Stimulated activated CD4-positive, alpha-beta T cell treated with anti-CD3 and anti-CD28 coated beads, Interleukin-12 subunit alpha, Interleukin-12 subunit beta, amount 100 ng/mL, for 48 hours (primary cell): ENCODE measurements around the gene AOC1.

Source experiments
- DNase-seq, 3 donors: peaks; one replicate each; pipeline ENCODE4 v3.0.0-alpha.2; 2020; ENCODE audit warnings: low read depth in 2 of 3, low spot score in 1 of 3

Gene AOC1

DNA sequence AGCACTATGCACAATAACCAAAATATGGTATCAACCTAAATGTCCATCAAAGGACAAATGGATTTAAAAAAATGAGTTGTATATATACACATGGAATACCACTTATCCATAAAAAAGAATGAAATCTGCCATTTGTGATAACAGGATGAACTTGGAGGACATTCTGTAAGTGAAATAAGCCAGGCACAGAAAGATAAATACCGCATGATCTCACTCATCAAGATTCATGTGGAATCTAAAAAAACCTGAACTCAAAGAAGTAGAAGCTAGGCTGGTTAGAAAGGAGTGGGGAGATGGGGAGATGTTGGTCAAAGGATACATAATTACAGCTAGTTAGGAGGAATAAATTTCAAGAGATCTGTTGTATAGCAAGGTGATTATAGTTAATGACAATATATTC is 17.3 kb upstream of the AOC1 start:
- DNase-seq: no peak

DNA sequence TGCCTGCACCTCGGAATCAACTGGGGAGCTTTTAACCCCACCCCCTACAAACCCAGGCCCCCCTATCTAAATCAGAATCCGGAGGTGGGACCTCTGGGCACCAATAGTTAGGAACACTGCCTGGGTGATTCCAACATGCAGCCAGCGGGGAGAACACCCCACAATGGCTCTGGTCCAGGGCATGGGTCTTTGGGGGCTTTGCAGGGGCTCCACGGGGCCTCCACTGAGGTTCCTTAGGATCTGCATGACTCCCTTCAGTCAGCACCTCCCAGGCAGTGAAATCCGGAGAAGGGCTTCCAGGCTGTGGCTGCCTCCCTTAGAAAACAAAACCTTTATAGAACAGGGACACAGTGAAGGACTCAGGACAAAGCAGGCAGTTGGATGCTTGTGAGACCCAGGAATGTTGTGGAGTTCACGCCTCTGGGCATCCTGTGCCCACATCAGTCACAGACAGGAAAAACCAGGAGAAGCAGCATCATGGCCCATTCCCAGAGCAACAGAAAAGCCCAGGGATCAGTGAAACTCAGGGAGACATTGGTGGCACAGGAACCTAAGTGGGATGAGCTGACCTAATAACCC is 16.5 kb upstream of the AOC1 start:
- DNase-seq: no peak

DNA sequence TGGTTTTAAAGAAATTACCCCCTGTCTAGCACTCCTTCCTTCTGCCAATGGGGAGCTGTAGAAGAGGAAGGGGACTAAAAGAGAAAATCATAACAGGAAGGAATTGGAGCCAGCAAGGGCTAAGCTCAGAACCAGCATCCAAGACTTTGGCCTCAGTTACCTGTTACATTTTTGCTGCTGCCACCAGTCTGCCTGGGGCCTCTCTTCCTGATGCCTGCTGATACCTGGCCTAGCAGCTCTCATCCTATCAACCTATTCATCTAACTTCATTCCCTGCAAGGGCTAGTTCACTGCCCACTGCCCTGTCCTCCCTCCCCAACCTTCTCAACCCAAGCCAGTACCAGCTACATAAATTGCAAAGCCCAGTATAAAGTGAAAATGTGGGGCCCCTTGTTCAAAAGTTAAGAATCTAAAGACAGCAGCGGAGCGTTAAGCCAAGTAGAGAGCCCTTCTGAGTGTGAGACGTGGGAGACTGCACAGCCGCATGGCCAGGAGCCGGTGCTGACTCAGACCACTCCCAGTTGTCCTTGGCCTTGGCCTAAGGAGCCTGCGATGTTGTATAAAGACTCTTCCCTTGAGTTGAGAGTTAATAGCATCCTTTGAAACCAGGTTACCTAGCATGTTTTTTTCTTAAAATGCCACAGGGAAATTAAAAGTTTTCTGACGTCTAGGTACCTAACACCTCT is 13.2 kb upstream of the AOC1 start:
- no peak for DNase-seq

DNA sequence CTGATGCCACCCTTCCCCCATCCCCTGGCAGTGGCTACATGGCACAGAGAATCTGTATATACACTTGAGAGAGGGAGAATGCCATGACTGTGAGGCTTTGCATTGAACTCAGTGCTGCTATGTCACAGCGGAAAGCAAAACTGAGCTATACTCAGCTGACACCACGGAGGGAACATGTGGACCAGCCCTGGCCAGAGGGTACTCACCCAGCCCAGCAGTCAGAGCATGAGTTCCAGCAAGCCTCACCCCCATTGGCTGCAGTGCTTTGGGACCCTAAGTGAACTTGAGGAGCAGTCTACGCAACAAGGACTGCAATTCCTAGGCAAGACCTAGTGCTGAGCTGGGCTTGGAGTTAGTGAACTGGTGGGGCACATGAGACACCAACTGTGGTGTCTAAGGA is 10.3 kb upstream of the AOC1 start:
- no peak for DNase-seq

DNA sequence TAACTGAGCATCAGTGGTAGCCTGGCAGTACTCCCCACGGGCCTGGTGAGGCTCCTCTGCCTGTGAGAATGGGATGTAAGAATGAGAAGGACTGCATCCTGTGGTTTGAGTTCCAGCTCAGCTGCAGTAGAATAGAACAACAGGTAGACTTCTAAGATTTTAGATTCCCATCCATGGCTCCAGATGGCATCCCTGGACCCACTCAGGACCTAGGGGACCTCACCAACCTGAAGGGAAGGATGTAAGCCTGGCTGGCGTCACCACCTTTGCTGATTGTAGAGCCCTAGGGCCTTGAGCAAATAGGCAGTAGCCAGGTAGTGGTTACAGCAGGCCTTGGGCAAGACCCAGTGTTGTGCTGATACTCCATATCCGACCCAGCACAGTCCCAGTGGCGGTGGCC is 9.6 kb upstream of the AOC1 start:
- no peak for DNase-seq

DNA sequence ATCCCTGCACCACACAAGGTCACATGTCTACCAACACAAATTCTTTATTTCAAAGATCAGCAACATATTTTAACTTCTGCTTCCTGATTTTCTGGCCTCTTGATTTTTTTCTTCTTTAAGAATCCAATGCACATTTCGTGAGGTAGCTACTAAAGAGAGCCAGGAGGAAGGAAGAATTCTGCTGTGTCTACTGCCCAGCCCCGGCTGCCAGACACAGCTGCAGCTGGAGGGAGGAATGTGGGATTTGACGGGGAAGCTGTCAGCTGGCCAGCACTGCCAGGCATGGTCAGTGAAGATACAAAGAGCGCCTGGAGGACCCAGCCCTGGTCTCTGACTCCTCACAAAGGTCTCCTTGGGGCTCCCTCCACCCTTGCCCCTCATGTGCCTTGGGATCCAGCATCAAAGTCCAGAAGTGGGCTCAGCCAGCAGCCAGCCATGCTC is 6.9 kb upstream of the AOC1 start:
- no peak for DNase-seq

DNA sequence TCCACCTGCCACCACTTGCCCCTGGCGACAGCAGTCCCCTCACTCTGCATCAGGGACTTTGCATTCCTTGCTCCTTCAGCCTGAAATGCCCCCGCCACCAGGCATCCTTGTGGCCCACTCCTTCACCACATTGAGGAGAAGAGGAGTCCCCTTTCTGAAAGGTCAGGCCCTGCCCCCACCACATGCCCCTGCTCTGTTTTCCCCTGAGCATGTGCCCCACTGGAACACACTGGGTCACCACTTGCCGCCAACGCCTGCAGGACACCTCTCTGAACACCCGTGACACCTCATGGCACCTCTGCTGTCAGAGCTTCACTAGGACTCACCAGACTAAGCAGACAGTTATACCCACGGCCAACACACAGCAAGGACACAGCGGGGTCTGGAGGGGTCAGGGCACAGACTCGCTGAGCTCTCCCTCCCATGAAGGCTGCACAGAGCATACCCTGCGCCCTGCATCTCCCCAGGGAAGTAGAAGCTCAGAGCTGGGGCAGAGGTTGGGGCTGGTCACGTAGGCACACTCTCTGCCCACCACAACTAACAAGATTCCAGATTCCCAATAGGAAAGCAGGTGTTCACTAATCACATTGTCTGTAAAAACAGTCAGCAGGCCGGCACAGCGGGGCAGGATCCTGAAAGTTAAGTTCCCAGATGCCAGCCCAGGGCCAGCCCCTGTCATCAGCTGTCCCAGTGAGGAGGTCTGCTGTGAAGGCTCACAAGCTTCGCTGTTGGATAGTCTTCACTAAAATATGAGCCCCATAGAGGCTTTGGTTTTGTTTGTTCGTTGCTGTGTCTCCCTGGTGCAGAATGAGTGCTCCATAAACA is 5.8 kb upstream of the AOC1 start:
- DNase-seq: no peak

DNA sequence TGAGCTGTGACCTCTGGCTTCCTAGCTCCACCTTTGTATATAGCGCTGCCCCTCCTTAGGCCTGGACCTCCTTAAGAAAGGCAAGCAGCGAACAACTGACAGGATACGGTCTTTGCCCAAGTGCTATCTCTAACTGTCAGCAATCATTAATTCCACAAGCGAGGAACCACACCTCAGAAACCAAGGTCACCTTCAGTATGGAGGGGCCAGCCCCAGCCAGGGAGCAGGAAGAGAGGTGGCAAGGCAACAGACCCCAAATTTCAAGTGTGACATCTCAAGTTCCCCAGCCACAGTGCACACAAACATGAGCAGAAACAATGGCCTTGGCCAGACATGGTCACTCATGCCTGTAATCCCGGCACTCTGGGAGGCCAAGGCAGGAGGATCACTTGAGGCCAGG is 4.8 kb upstream of the AOC1 start:
- DNase-seq: no peak

DNA sequence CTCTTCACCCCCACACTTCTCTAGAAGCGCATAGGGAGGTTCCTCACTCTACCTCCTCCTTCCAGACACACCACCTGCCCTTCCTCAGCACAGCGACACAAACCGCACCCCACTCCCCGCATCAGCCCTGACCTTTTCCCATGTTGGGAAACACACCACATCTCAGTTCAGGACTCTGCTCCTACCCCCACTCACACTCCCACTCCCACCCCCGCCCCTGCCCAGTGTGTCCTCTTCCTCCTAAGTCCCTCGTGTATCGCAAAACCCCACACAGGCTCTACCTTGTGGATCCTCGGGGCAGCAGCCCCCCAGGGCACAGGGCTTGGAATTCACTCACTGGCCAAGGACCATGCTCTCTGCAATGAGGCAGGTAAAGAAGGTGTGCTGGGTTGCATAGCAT is 4.2 kb upstream of the AOC1 start:
- no peak for DNase-seq

DNA sequence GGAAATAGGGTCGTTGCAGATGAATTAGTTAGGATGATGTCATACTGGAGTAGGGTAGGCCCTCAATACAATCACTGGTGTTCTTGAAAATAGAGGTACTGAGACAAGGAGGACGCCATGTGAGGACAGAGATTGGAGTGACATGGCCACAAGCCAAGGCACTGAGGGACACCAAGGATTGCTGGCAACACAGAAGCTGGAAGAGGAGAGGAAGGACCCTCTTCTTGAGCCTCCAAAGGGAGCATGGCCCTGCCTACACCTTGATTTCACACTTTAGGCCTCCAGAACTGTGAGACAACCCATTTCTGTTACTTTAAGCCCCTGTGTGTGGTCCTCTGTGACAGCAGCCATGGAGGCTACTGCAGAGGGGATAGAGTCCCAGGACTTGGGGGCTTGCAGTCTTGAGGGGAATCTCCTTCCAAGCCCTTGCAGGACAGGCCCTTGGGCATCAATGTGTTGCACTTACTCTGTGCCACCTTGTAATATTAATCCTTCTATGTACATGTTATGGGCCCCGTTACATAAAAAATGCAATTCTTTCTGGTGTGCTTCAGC is 3.7 kb upstream of the AOC1 start:
- no peak for DNase-seq

DNA sequence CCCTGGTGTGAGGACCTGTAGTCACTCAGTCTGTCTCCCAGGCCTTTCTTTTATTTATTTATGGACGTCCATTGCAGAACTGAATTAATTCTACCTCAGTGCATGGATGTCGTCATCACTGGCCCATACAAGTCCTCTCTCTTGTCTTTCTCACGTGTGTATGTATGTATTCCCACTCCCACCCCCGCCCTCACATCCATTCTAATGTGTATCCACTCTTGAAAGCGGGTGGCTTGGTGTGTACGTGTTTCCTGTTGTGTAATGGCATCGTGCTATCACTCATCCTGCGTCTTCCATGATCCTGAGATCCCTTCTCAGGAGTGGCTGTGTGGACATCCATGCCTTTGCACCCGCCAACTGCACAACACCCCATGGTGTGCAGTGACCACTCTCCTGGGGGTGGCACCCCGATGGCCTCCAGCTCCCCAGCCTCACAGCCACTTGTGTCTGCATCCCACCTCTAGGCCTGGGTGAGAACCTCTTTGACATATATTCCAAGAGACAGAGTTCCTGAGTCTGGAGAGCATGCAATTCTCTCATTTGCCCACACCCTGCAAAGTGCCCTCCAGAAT is 3.0 kb upstream of the AOC1 start:
- no peak for DNase-seq

DNA sequence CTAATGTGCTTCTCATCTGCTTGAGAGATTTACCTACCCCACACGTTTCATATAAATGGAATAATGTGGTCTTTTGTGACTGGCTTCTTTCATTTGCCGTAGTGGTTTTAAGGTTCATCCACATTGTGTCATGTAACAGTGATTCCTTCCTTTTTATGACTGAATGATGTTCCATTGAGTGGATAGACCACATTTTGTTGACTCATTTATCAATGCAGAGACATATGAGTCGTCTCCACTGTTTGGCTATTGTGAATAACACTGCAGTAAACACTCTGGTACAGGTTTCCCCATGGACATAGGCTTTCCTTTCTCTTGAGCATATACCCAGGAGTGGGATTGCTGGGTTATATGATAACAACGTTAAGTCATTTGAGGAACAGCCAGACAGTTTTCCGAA is 2.0 kb upstream of the AOC1 start:
- DNase-seq: no peak

DNA sequence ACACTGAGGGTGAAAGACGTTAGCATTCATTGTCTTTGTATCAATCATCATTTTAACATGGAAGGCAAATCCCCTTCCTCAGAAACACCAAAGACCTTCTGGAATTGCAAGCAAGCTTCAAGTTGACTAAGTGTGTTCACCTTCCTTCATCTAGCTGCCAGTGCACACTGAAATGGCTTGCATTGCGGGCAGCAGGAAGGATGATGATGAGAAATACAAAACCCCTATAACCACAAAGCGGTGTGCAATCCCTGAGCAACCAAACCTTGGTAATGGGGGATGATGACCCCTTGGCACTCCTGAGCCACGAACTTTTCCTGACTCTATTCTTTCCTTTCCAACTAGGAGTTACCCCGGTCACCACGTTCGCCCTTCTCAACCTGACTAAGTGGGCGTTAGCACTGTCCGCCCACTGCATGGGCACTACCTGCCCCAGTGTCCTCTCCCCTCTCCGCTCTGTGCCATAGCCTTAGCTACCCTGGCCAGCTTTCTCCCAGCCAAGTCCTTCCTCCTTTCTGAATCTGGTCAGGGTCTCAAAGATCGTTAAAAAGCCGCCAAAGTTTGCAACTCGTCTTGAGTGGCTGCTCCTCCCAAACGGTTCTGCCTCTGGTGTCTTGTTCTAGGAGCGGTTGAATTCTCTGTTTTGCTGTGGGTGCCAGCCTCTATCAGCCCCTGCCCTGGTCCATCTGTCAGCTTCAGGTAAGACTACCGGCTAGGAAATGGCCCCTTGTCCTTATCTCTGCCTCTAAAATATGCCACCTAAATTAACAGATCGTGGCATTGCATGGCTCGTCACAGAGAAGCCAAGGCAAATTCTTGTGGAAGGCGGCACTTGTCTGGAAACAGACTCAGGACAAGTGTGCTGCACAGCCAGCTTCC is 586 bp upstream of the AOC1 start:
- no peak for DNase-seq

DNA sequence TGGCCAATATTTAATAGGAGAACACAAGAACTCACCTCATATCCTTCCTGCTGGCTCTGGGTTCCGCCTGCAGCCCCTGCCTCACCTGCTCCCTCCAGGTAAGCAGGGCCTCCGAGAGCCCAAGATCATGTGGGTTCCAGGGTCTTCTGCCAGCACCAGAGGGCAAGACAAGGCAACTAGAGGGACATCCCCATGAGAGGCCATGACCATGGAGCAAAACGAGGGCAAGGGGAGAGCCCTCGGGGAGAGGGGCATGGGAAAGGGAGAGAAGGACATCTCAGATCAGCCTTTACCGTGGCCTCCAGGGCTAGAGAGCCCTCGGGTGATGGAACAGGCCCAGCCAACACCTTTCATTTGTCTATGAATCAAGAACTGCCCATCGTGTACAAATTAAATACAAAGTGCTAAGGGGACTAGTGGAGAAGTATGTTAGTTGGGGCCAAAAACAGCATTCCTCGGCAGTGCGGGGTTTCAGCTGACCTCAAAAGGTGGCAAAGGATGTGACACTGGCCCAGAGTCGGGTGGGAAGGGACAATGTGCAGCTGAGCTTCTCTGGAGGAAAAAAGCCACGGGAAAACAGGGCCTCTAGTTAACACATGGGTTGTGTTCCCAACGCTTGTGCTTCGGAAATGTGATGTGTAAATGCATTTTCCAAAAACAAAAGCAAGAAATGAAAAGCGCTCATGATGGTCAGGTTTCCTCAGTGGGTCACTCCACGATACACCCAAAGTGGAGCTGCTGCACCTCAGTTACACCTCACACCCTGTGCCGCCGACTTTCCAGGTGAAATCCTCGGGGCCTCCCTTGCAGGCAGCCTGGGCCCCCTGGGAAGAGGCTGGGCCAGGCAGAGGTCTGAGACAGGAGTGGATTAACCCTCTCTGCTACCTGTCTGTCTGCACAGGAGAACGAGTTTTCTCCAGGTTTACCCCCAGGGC is 2.0 kb downstream of the AOC1 start:
- DNase-seq: no peak

DNA sequence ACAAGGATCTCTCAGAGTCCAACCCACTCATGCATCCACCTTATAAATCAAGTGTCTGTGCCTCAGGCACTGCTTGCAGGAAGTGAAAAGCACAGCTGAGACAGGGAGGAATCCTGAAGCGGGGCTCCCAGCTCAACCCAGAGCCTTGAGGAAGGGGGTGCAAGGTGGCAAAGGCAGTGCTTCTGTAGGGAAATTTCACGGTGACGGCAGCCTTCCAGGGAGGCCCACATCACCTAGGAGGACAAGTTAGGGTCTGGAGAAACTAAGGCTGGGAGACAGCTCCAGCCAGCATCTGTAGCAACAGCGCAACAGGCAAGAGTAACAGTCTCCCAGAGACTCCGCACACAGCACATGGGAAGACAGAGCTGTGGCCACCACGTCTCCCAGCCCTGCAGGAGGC is 2.7 kb downstream of the AOC1 start:
- no peak for DNase-seq

DNA sequence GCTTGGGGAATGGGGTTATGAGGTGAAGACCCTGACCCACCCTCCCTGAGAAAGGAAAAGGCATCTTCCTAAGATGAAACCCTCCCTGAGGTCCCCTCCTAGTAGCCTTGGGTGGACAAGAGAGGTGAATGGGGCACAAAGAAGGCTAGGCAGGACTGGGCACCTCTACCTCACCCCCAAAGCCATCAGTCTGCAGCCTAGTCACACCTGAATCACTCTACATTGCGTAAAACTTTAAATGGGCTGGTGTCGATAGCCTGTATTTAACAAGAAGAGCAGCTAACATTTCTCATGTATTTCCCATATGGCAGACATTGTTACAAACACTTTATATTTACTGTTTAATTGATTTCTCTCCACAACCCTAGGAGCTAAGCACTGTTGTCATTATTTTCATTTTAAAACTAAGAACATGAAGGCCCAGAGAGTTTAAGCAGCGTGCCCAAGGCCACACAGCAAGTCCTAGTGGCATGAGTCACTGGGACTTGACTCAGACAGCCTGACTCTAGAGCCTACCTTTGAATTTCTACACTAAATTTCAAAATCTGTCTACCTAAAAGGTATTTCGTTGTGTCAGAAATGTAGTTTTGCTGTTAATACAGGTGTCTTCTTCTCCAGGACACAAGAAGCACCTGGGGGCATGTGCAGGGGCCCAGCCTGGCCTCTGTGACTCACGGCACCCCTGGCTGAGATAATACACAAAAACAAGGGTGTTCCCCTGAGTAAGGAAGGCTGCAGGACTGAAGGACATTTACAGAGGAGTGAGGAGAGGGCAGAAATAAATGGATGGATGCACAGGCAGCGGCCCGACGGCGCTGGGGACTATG is 3.4 kb downstream of the AOC1 start:
- DNase-seq: no peak

DNA sequence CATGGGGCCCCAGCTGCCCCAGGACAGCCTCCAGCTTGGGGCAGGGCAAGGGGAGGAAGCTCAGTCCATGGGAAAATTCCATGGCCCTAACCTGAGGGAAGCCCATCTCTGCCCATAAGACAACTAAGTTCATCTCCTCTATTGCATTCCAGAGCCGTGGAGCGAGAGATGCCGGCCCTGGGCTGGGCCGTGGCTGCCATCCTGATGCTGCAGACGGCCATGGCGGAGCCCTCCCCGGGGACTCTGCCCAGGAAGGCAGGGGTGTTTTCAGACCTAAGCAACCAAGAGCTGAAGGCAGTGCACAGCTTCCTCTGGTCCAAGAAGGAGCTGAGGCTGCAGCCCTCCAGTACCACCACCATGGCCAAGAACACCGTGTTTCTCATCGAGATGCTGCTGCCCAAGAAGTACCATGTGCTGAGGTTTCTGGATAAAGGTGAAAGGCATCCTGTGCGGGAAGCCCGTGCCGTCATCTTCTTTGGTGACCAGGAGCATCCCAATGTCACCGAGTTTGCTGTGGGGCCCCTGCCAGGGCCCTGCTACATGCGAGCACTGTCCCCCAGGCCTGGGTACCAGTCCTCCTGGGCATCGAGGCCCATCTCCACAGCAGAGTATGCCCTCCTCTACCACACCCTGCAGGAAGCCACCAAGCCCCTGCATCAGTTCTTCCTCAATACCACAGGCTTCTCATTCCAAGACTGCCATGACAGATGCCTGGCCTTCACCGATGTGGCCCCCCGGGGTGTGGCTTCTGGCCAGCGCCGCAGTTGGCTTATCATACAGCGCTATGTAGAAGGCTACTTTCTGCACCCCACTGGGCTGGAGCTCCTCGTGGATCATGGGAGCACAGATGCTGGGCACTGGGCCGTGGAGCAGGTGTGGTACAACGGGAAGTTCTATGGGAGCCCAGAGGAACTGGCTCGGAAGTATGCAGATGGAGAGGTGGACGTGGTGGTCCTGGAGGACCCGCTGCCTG is 4.3 kb downstream of the AOC1 start:
- no peak for DNase-seq
